Testis (tissue), 2 donors: ENCODE measurements around the gene ZDBF2.

ENCODE experiments used
- POLR2A ChIP-seq: fragments of 450-650 bp; IDR thresholded peaks from one replicate; pipeline ENCODE4 v1.6.1; 2017; ENCODE audit warnings: antibody characterized with exemption, mild to moderate bottlenecking, moderate library complexity
- TF ChIP-seq, protein P1 (sequence below), 3 experiments: fragments of 450-650 bp in 2 of 3; fragments of 200-600 bp in 1 of 3; sonication (generic) in 1 of 3; IDR thresholded peaks; one replicate each; pipeline ENCODE4 v1.5.1; 2016 to 2019; ENCODE audit warnings: antibody characterized with exemption in 3 of 3, mild to moderate bottlenecking in 2 of 3, moderate library complexity in 1 of 3

DNA sequence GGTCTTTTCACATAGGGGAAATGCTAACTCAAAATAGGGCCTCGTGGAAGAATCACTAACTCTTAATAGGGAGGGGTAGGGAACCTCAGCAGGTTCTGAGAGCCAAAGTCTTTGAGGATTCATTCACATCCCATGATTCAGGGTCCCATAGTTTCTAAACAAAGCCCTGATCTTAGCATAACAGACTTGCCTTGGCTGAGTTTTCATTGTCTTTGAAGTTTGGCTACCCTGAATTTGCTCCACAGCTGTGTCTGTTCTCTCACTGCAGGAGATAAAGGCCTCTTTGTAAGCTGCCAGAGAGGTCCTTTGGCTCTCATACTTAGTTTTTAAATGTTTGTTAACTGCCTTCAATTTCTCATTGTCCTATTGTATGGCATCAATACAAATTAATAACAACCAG is 54.5 kb downstream of the ZDBF2 start:
- TF ChIP-seq, protein P1, sequence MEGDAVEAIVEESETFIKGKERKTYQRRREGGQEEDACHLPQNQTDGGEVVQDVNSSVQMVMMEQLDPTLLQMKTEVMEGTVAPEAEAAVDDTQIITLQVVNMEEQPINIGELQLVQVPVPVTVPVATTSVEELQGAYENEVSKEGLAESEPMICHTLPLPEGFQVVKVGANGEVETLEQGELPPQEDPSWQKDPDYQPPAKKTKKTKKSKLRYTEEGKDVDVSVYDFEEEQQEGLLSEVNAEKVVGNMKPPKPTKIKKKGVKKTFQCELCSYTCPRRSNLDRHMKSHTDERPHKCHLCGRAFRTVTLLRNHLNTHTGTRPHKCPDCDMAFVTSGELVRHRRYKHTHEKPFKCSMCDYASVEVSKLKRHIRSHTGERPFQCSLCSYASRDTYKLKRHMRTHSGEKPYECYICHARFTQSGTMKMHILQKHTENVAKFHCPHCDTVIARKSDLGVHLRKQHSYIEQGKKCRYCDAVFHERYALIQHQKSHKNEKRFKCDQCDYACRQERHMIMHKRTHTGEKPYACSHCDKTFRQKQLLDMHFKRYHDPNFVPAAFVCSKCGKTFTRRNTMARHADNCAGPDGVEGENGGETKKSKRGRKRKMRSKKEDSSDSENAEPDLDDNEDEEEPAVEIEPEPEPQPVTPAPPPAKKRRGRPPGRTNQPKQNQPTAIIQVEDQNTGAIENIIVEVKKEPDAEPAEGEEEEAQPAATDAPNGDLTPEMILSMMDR (IDR thresholded peaks at IDR 0.05): no peak
- no peak for TF ChIP-seq POLR2A
